Activated T-helper 17 cell treated with anti-CD3 and anti-CD28 coated beads, Interleukin-2, amount 50 U/mL, for 72 hours (primary cell): ENCODE results near the gene CAMK1. TPM values are rescaled to one million over a fixed set of nuclear protein-coding genes. Genes with fewer than 3 reads are reported as not detected.
A peak's percentile ranks its signal among the peaks of the same experiment; 100 is the strongest.
"Not testable (repeated sequence)": the region's sequence is repeated elsewhere in the genome, so short reads cannot be mapped to it uniquely, and the experiment has no call there.

Source experiments
- ATAC-seq: fragments of 150-1000 bp; cut with Tn5 transposase; replicated peaks from 2 replicates; pipeline ENCODE4 v1.10.0; 2021; ENCODE audit warnings: mild to moderate bottlenecking, moderate library complexity
- H3K27ac Mint-ChIP-seq: one replicate; pipeline ENCODE4 v1.8.0; 2022; ENCODE audit warnings: mixed read lengths
- H3K27me3 Mint-ChIP-seq: one replicate; pipeline ENCODE4 v1.8.0; 2022; ENCODE audit warnings: mixed read lengths
- H3K36me3 Mint-ChIP-seq: one replicate; pipeline ENCODE4 v1.8.0; 2022; ENCODE audit warnings: low read depth, mild to moderate bottlenecking, mixed read lengths
- H3K4me1 Mint-ChIP-seq: one replicate; pipeline ENCODE4 v1.8.0; 2022; ENCODE audit warnings: mixed read lengths
- H3K4me3 Mint-ChIP-seq: one replicate; pipeline ENCODE4 v1.8.0; 2022; ENCODE audit warnings: mild to moderate bottlenecking, mixed read lengths
- H3K9me3 Mint-ChIP-seq: one replicate; pipeline ENCODE4 v1.8.0; 2022; ENCODE audit warnings: mixed read lengths
- total RNA-seq, 2 donors: library from RNA; stranded (reverse); gene quantifications; one replicate each; pipeline ENCODE4 v1.2.3, GENCODE V29; 2022

The CAMK1 gene
- total RNA-seq, 2 donors from 2014 or later: 23.9 to 75.4 TPM

GRCh38 chr3:9785602-9786001 is 15.9 kb upstream of the CAMK1 start:
- Mint-ChIP-seq H3K4me3 (no peak overlapping the region), H3K4me1 (peaks cover 27% of the 10 kb centered on the region), H3K27ac (no peak overlapping the region), H3K27me3 (no peaks in the 10 kb centered on the region), H3K9me3 (no peaks in the 10 kb centered on the region), H3K36me3 (peaks cover 97% of the 10 kb centered on the region)
- ATAC-seq: no peak

- Mint-ChIP-seq H3K9me3 (no peaks in the 10 kb centered on the region), H3K36me3 (peaks cover 97% of the 10 kb centered on the region), H3K4me3 (no peak overlapping the region), H3K27me3 (no peaks in the 10 kb centered on the region), H3K4me1 (peaks cover 25% of the 10 kb centered on the region), H3K27ac (no peak overlapping the region)
- ATAC-seq: no peak
Observed at GRCh38 chr3:9784965-9785364, 15.2 kb upstream of the CAMK1 start.

DNA sequence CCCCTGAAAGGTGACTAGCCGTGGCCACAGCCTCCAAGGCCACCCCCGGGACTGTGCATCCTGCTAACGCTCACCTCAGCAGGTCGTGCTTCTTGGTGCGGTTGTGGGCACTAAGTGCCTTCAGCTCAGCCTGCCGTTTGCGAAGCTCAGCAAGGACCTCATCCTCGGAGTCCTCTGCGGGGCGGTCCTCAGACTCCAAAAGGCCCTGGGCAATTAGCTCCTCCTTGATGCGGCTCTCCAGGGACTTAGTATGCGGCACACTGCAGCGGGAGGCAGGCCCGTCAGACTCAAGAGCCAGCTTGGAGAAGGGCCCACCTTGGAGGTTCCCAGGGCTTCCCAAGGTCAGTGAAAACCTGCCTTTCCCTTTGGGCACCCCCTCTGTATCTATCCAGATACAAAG is 14.2 kb upstream of the CAMK1 start:
- Mint-ChIP-seq H3K4me3 (no peak overlapping the region), H3K4me1 (peaks cover 19% of the 10 kb centered on the region), H3K27me3 (no peaks in the 10 kb centered on the region), H3K9me3 (no peaks in the 10 kb centered on the region), H3K27ac (no peak overlapping the region), H3K36me3 (peaks cover 97% of the 10 kb centered on the region)
- ATAC-seq: no peak

- no peaks in the 10 kb centered on the region for H3K27me3 Mint-ChIP-seq
- H3K27ac Mint-ChIP-seq: no peak overlapping the region
- H3K4me1 Mint-ChIP-seq: peaks cover 27% of the 10 kb centered on the region
- no peak overlapping the region for H3K4me3 Mint-ChIP-seq
- peaks cover 92% of the 10 kb centered on the region for H3K36me3 Mint-ChIP-seq
- no peak for ATAC-seq
- H3K9me3 Mint-ChIP-seq: peaks cover under 1% of the 10 kb centered on the region
Observed at GRCh38 chr3:9782770-9783169, 13.0 kb upstream of the CAMK1 start.

GRCh38 chr3:9781978-9782603 is 12.3 kb upstream of the CAMK1 start:
- H3K27ac Mint-ChIP-seq: peak overlapping the region; percentile 36
- ATAC-seq: no peak
- peak overlapping the region; percentile 33 for H3K4me3 Mint-ChIP-seq
- H3K27me3 Mint-ChIP-seq: no peaks in the 10 kb centered on the region
- peaks cover 3% of the 10 kb centered on the region for H3K9me3 Mint-ChIP-seq
- peaks cover 28% of the 10 kb centered on the region for H3K4me1 Mint-ChIP-seq
- H3K36me3 Mint-ChIP-seq: peaks cover 85% of the 10 kb centered on the region

DNA sequence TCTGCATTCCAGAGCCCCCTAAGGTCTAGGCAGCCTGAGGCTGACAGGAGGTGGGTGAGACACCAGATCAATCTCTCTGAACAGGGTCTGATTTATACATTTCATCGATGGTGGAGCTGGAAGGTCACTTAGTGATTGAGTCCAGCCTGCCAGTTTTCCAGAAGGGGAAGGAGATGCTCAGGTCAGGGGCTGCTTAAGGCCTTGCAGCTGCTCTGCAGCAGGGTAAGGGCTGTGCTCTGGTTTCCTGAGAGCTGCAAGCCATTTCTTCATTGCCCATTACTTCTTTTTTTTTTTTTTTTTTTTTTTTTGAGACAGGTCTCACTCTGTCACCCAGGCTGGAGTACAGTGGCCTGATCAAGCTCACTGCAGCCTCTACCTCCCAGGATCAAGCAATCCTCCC is 11.8 kb upstream of the CAMK1 start:
- Mint-ChIP-seq H3K36me3 (peaks cover 79% of the 10 kb centered on the region), H3K4me3 (peak overlapping the region; percentile 87)

GRCh38 chr3:9780910-9781309 is 11.2 kb upstream of the CAMK1 start:
- H3K27ac Mint-ChIP-seq: peak overlapping the region; percentile 94
- no peaks in the 10 kb centered on the region for H3K27me3 Mint-ChIP-seq
- peaks cover 73% of the 10 kb centered on the region for H3K36me3 Mint-ChIP-seq
- peak overlapping the region; percentile 87 for H3K4me3 Mint-ChIP-seq
- peaks cover 3% of the 10 kb centered on the region for H3K9me3 Mint-ChIP-seq
- ATAC-seq: no peak
- peaks cover 37% of the 10 kb centered on the region for H3K4me1 Mint-ChIP-seq

More for the DNA sequence above, 11.8 kb upstream of the CAMK1 start:
- no peak for ATAC-seq
- peaks cover 3% of the 10 kb centered on the region for H3K9me3 Mint-ChIP-seq
- H3K27me3 Mint-ChIP-seq: no peaks in the 10 kb centered on the region
- peaks cover 32% of the 10 kb centered on the region for H3K4me1 Mint-ChIP-seq
- peak overlapping the region; percentile 19 for H3K27ac Mint-ChIP-seq

GRCh38 chr3:9780458-9780812 is 10.7 kb upstream of the CAMK1 start:
- Mint-ChIP-seq H3K27me3 (no peaks in the 10 kb centered on the region), H3K4me1 (peaks cover 38% of the 10 kb centered on the region), H3K4me3 (peak overlapping the region; percentile 87), H3K9me3 (peaks cover 3% of the 10 kb centered on the region), H3K36me3 (peaks cover 68% of the 10 kb centered on the region), H3K27ac (peak overlapping the region; percentile 94)
- no peak for ATAC-seq

- ATAC-seq: peak; percentile 52
- peak overlapping the region; percentile 94 for H3K27ac Mint-ChIP-seq
- peak overlapping the region; percentile 87 for H3K4me3 Mint-ChIP-seq
- H3K9me3 Mint-ChIP-seq: peaks cover 3% of the 10 kb centered on the region
- H3K36me3 Mint-ChIP-seq: peaks cover 63% of the 10 kb centered on the region
- H3K27me3 Mint-ChIP-seq: no peaks in the 10 kb centered on the region
- peaks cover 38% of the 10 kb centered on the region for H3K4me1 Mint-ChIP-seq
Observed at GRCh38 chr3:9779721-9780457, 10.1 kb upstream of the CAMK1 start.

GRCh38 chr3:9779075-9779593 is 9.4 kb upstream of the CAMK1 start:
- Mint-ChIP-seq H3K4me1 (peaks cover 38% of the 10 kb centered on the region), H3K4me3 (peak overlapping the region; percentile 87), H3K27ac (peak overlapping the region; percentile 94), H3K9me3 (peaks cover 3% of the 10 kb centered on the region), H3K27me3 (no peaks in the 10 kb centered on the region), H3K36me3 (peaks cover 55% of the 10 kb centered on the region)
- no peak for ATAC-seq

DNA sequence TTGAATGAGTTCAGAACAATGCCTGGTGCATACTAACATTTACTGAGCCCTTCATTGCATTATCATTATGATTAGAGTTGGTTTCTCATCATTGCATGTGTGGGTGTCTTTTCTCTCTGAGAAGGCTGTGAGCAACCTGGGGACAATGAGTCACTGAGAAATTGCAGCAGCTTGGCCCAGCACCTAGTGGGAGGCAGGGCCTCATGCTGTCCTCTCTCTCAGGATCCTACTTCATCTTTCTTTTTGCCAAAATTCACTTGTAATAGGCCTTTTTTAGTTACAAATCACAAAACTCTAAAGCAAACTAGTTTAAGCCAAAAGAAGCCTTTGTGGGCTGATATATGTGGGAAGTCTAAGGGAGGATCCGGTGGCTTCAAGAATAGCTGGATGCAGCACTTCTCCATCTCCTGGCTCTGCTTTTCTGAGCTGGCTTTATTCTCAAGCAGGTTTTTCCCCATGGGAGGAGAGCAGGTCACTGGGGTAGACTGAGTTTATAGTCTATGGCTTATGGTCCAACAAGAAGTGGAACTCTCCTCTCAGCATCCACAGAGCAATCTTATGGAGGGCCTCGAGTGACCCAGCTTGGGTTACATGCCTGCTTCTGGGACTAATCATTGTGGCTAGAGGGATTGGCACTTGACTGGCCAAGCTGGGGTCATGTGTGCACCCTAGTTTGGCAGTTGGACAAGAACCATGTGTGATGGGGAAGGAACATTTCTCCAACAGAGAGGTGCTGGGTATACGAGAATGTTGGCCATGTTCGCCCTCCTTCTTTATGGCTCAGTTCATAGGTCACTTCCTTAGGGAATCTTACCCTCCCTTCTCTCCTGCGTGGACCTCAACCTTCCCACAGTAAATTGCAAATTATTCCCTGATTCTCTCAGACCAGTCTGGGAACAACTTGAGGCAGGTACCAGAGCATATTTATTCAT is 8.7 kb upstream of the CAMK1 start:
- ATAC-seq: peak; percentile 90
- Mint-ChIP-seq H3K9me3 (peaks cover 3% of the 10 kb centered on the region), H3K27ac (peak overlapping the region; percentile 94), H3K4me1 (peaks cover 38% of the 10 kb centered on the region), H3K4me3 (peak overlapping the region; percentile 87), H3K36me3 (peaks cover 48% of the 10 kb centered on the region), H3K27me3 (no peaks in the 10 kb centered on the region)

GRCh38 chr3:9777694-9778021 is 7.9 kb upstream of the CAMK1 start:
- Mint-ChIP-seq H3K27ac (peak overlapping the region; percentile 94), H3K27me3 (no peaks in the 10 kb centered on the region), H3K36me3 (peaks cover 41% of the 10 kb centered on the region), H3K4me1 (peaks cover 38% of the 10 kb centered on the region), H3K4me3 (peak overlapping the region; percentile 87), H3K9me3 (peaks cover 3% of the 10 kb centered on the region)
- ATAC-seq: peak; percentile 39

DNA sequence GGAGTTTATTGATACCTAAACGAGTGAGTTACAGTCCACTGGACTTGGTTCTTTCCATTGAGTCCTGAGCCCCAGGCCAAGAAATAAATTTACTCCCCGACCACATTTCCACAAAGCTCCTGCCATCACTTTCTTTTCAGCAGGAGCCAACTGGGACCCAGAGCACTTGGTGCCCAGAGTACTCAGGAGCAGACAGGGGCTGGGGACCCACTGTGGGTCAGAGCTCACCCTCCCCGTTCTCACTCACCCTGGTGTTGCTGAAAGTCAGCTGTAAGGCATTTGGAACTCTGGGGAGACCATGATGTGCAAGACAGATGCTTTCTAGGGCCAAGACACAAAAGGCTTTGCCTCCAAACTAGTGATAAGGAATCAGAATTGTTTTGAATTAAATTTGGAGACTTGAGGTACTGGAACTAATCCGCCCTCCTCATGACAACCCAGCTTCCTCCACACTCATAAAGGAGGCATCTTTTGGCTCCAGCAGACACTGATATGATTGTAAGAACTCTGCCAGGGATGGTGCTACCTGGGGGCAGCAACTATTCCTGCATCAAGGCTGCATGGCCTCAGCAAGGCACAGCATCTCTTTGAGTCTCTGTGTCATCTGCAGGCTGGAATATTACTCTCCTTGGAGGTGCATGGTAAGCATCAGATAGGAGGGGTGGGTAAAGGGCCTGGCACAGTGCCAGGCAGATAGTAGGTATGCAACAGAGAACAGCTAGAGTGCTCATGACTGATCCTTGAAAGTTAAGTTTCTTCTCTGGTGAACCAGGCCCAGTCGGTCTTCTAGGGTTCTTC is 7.3 kb upstream of the CAMK1 start:
- peak overlapping the region; percentile 94 for H3K27ac Mint-ChIP-seq
- H3K36me3 Mint-ChIP-seq: peaks cover 35% of the 10 kb centered on the region
- peak overlapping the region; percentile 87 for H3K4me3 Mint-ChIP-seq
- H3K27me3 Mint-ChIP-seq: no peaks in the 10 kb centered on the region
- no peak for ATAC-seq
- peaks cover 38% of the 10 kb centered on the region for H3K4me1 Mint-ChIP-seq
- H3K9me3 Mint-ChIP-seq: peaks cover 3% of the 10 kb centered on the region

DNA sequence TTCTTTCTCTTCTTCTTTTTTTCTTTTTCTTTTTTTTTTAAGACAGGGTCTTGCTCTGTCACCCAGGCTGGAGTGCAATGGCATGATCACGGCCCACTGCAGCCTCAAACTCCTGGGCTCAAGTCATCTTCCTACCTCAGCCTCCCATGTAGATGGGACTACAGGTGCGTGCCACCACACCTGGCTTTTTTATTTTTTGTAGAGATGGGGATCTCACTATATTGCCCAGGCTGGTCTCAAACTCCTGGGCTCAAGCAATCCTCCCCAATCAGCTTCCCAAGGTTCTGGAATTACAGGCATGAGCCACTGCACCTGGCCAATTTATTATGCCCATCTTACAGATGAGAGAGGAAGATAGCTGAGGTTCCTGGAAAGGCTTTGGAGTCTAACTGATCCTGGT is 1.3 kb upstream of the CAMK1 start:
- peaks cover 20% of the 10 kb centered on the region for H3K4me1 Mint-ChIP-seq
- peaks cover 35% of the 10 kb centered on the region for H3K36me3 Mint-ChIP-seq
- H3K4me3 Mint-ChIP-seq: peak overlapping the region; percentile 87
- ATAC-seq, H3K9me3 Mint-ChIP-seq, H3K27me3 Mint-ChIP-seq: not testable (repeated sequence)
- peak overlapping the region; percentile 70 for H3K27ac Mint-ChIP-seq
